Measurements from ENCODE around the gene MAGEB5.
"Not testable (repeated sequence)": the region's sequence is repeated elsewhere in the genome, so short reads cannot be mapped to it uniquely, and the experiment has no call there.

Gene MAGEB5

GRCh38 chrX:26215869-26216268, at the start of gene MAGEB5:
TSS of gene MAGEB5 (plus strand) at chrX:26216169. CDS start at chrX:26217302, 1,133 bp downstream.
- no peak for DNase-seq

GRCh38 chrX:26192204-26192603, 23.8 kb upstream of the MAGEB5 start, which contains the start of gene MAGEB6:
TSS of gene MAGEB6 (plus strand) at chrX:26192440. CDS start at chrX:26193847, 1,407 bp downstream.
- DNase-seq, result no peak

- DNase-seq, result no peak
Observed at GRCh38 chrX:26203561-26203960, 12.4 kb upstream of the MAGEB5 start.

- not testable (repeated sequence) for DNase-seq
Observed at GRCh38 chrX:26204717-26205116, 11.3 kb upstream of the MAGEB5 start.

GRCh38 chrX:26208012-26208411, 8.0 kb upstream of the MAGEB5 start:
- no peak for DNase-seq

GRCh38 chrX:26219351-26219750, 3.4 kb downstream of the MAGEB5 start:
- DNase-seq, result no peak

GRCh38 chrX:26234177-26234576, 18.2 kb downstream of the MAGEB5 start:
- no peak for DNase-seq

- no peak for DNase-seq
Observed at GRCh38 chrX:26253526-26253925, 37.6 kb downstream of the MAGEB5 start.

GRCh38 chrX:26254436-26254835, 38.5 kb downstream of the MAGEB5 start:
- DNase-seq, result no peak

GRCh38 chrX:26262121-26262523, 46.2 kb downstream of the MAGEB5 start:
- no peak for DNase-seq

Measured in activated gamma-delta T cell treated with Interleukin-2 at 50 U/mL for 16 hours (primary cell).